GM23338 (cell line): ENCODE measurements around the gene MED19. TPM values are rescaled to one million over a fixed set of nuclear protein-coding genes. Genes with fewer than 3 reads are reported as not detected.

Experiments used
- ATAC-seq: fragments of 200-7000 bp; cut with Tn5 transposase; 3 replicates; pipeline ENCODE4 v1.9.1; 2020
- DNase-seq: peaks from one replicate; pipeline ENCODE4 v3.0.0-alpha.2; 2015; ENCODE audit warnings: low spot score
- H2AFZ ChIP-seq: fragments of 200-600 bp; sonication (generic); 2 replicates; pipeline ENCODE4 v1.8.0; 2016; ENCODE audit warnings: antibody characterized with exemption, mild to moderate bottlenecking, moderate library complexity
- H3F3A ChIP-seq: fragments of 200-600 bp; sonication (generic); replicated peaks from 2 replicates; pipeline ENCODE4 v1.8.0; 2017; ENCODE audit warnings: antibody characterized with exemption, mixed run types, low read depth
- H3K27ac ChIP-seq: fragments of 200-600 bp; sonication (generic); 2 replicates; pipeline ENCODE4 v1.6.1; 2016; ENCODE audit warnings: low read depth
- H3K27me3 ChIP-seq: fragments of 200-600 bp; sonication (generic); 2 replicates; pipeline ENCODE4 v1.8.0; 2016; ENCODE audit warnings: mild to moderate bottlenecking, mixed run types, moderate library complexity; ENCODE audit not compliant: insufficient read depth
- H3K36me3 ChIP-seq: fragments of 200-600 bp; sonication (generic); 2 replicates; pipeline ENCODE4 v1.8.0; 2016; ENCODE audit warnings: mild to moderate bottlenecking; ENCODE audit not compliant: insufficient read depth
- H3K4me1 ChIP-seq: fragments of 200-600 bp; sonication (generic); 2 replicates; pipeline ENCODE4 v1.8.0; 2016; ENCODE audit warnings: mild to moderate bottlenecking, moderate library complexity; ENCODE audit not compliant: insufficient read depth
- H3K4me2 ChIP-seq: fragments of 200-600 bp; sonication (generic); 2 replicates; pipeline ENCODE4 v1.7.1; 2017; ENCODE audit warnings: mixed run types
- H3K4me3 ChIP-seq: fragments of 200-600 bp; sonication (generic); 2 replicates; pipeline ENCODE4 v1.6.1; 2016; ENCODE audit warnings: mixed run types
- H3K79me2 ChIP-seq: fragments of 200-600 bp; sonication (generic); replicated peaks from 2 replicates; pipeline ENCODE4 v1.8.0; 2017; ENCODE audit warnings: mild to moderate bottlenecking; ENCODE audit not compliant: insufficient read depth
- H3K9me2 ChIP-seq: fragments of 200-600 bp; sonication (generic); 2 replicates; pipeline ENCODE4 v1.8.0; 2017; ENCODE audit not compliant: insufficient read depth
- H4K20me1 ChIP-seq: fragments of 200-600 bp; sonication (generic); replicated peaks from 2 replicates; pipeline ENCODE4 v1.8.0; 2017; ENCODE audit warnings: mild to moderate bottlenecking; ENCODE audit not compliant: insufficient read depth
- H3K27ac Mint-ChIP-seq: 2 replicates; pipeline ENCODE4 v1.8.0; 2020; ENCODE audit warnings: inconsistent platforms, mild to moderate bottlenecking, moderate library complexity, mixed read lengths
- H3K27me3 Mint-ChIP-seq: 3 replicates; pipeline ENCODE4 v1.8.0; 2022; ENCODE audit warnings: low read depth, mild to moderate bottlenecking, moderate library complexity, mixed read lengths, inconsistent platforms; ENCODE audit not compliant: insufficient read depth, poor library complexity
- H3K36me3 Mint-ChIP-seq: 3 replicates; pipeline ENCODE4 v1.8.0; 2021; ENCODE audit warnings: low read depth, mild to moderate bottlenecking, inconsistent platforms, moderate library complexity, mixed read lengths
- H3K4me1 Mint-ChIP-seq: 3 replicates; pipeline ENCODE4 v1.8.0; 2020; ENCODE audit warnings: mild to moderate bottlenecking, inconsistent platforms, mixed read lengths
- H3K4me3 Mint-ChIP-seq: 3 replicates; pipeline ENCODE4 v1.8.0; 2021; ENCODE audit warnings: moderate library complexity, mild to moderate bottlenecking, inconsistent platforms, mixed read lengths
- H3K9me3 Mint-ChIP-seq: 3 replicates; pipeline ENCODE4 v1.8.0; 2020; ENCODE audit warnings: moderate library complexity, mild to moderate bottlenecking, inconsistent platforms, mixed read lengths
- CREB1 ChIP-seq: fragments of 250-450 bp; sonication (Bioruptor Pico); IDR thresholded peaks from 2 replicates; pipeline ENCODE4 v1.5.0; 2020; ENCODE audit warnings: low read depth, mild to moderate bottlenecking, moderate library complexity
- CTCF ChIP-seq, 2 experiments: fragments of 200-600 bp in 1 of 2; sonication (generic) in 1 of 2; conservative IDR thresholded peaks; 2 replicates each; pipeline versions ENCODE4 v1.5.1 to v1.6.1; 2016 to 2017; ENCODE audit warnings: antibody characterized with exemption in 2 of 2, low read depth in 2 of 2, mild to moderate bottlenecking in 2 of 2, moderate library complexity in 1 of 2
- ETS1 ChIP-seq: IDR thresholded peaks from 2 replicates; pipeline ENCODE4 v1.6.1; 2016; ENCODE audit warnings: antibody characterized with exemption
- EZH2 ChIP-seq: fragments of 200-600 bp; sonication (generic); IDR thresholded peaks from one replicate; pipeline ENCODE4 v1.8.0; 2017; ENCODE audit warnings: antibody characterized with exemption, mild to moderate bottlenecking, low read depth; ENCODE audit not compliant: unreplicated experiment
- EZH2phosphoT487 ChIP-seq: fragments of 200-600 bp; sonication (generic); IDR thresholded peaks from one replicate; pipeline ENCODE4 v1.8.1; 2018; ENCODE audit warnings: antibody characterized with exemption; ENCODE audit not compliant: unreplicated experiment
- JUNB ChIP-seq: IDR thresholded peaks from one replicate; pipeline ENCODE4 v1.6.1; 2016; ENCODE audit warnings: antibody characterized with exemption; ENCODE audit not compliant: unreplicated experiment
- NANOG ChIP-seq: IDR thresholded peaks from 2 replicates; pipeline ENCODE4 v1.6.1; 2016; ENCODE audit warnings: antibody characterized with exemption, borderline replicate concordance
- POLR2AphosphoS5 ChIP-seq: IDR thresholded peaks from 2 replicates; pipeline ENCODE4 v1.6.1; 2016; ENCODE audit warnings: antibody characterized with exemption, low read depth
- REST ChIP-seq: IDR thresholded peaks from one replicate; pipeline ENCODE4 v1.6.1; 2018; ENCODE audit warnings: antibody characterized with exemption; ENCODE audit not compliant: unreplicated experiment
- STAT1 ChIP-seq: IDR thresholded peaks from one replicate; pipeline ENCODE4 v1.6.1; 2016; ENCODE audit warnings: antibody characterized with exemption; ENCODE audit not compliant: unreplicated experiment
- ZNF114 ChIP-seq: fragments of 250-450 bp; sonication (Bioruptor Pico); IDR thresholded peaks from 2 replicates; pipeline ENCODE4 v1.5.0; 2020; ENCODE audit warnings: mild to moderate bottlenecking, moderate library complexity
- ZNF331 ChIP-seq: fragments of 250-450 bp; sonication (Bioruptor Pico); IDR thresholded peaks from 2 replicates; pipeline ENCODE4 v1.5.0; 2020; ENCODE audit warnings: low read depth, mild to moderate bottlenecking, moderate library complexity
- ZNF462 ChIP-seq: fragments of 250-450 bp; sonication (Bioruptor Pico); IDR thresholded peaks from 2 replicates; pipeline ENCODE4 v1.5.0; 2020; ENCODE audit warnings: mild to moderate bottlenecking, moderate library complexity
- polyA plus RNA-seq: library from polyadenylated mRNA; unstranded; fragments of >200 nt; fragmentation: Nextera tagmentation; extraction: Ambion mirVana; gene quantifications from 2 replicates; pipeline ENCODE4 v1.2.1, GENCODE V29; 2016
- total RNA-seq: library from RNA; depleted of rRNA; stranded (reverse); fragments of >200 nt; shearing (Covaris generic); gene quantifications from 2 replicates; pipeline ENCODE4 v1.2.3, GENCODE V29; 2014

Gene MED19
- total and polyA plus RNA-seq, 2 experiments from 2014 or later: 17.7 to 64.9 TPM

- H3K9me3 Mint-ChIP-seq: no peaks in the 10 kb centered on the region
- Histone ChIP-seq H3K79me2 (no peaks in the 10 kb centered on the region), H3K4me3 (no peak overlapping the region), H3K27me3 (no peaks in the 10 kb centered on the region), H3K4me1 (no peaks in the 10 kb centered on the region), H3K27ac (no peak overlapping the region; the same call in 1 of the 2 replicates), H3K9me2 (no peaks in the 10 kb centered on the region), H3K36me3 (peaks cover 33% of the 10 kb centered on the region), H2AFZ (no peak overlapping the region), H3F3A (peaks cover 17% of the 10 kb centered on the region), H4K20me1 (peaks cover 11% of the 10 kb centered on the region), H3K4me2 (no peak overlapping the region)
- no peaks in the 10 kb centered on the region for H3K4me1 Mint-ChIP-seq
- ATAC-seq (peak; percentile 77), DNase-seq (peak; percentile 41)
- peaks cover 83% of the 10 kb centered on the region for H3K36me3 Mint-ChIP-seq
- no peak for TF ChIP-seq JUNB
- TF ChIP-seq CTCF (conservative IDR thresholded peaks at IDR 0.05; ENCODE audit: low read depth in 2 of 2): no peak
- no peak for TF ChIP-seq ZNF114 (CRISPR knock-in tag)
- no peak for TF ChIP-seq ETS1
- no peak for TF ChIP-seq STAT1
- TF ChIP-seq ZNF331 (CRISPR knock-in tag): no peak
- no peak for TF ChIP-seq REST
- no peak for TF ChIP-seq POLR2AphosphoS5
- TF ChIP-seq NANOG: no peak
- no peak for TF ChIP-seq CREB1
- no peak for TF ChIP-seq EZH2
- TF ChIP-seq ZNF462 (CRISPR knock-in tag): no peak
- no peak for TF ChIP-seq EZH2phosphoT487
- H3K27me3 Mint-ChIP-seq: peaks cover 12% of the 10 kb centered on the region
- no peak overlapping the region for H3K4me3 Mint-ChIP-seq
- no peak overlapping the region for H3K27ac Mint-ChIP-seq
These were observed 12.2 kb downstream of the MED19 start for GRCh38 chr11:57699813-57700212.
